GM18868 (cell line): ENCODE measurements around the gene APOL2.
"Not testable (repeated sequence)": the region's sequence is repeated elsewhere in the genome, so short reads cannot be mapped to it uniquely, and the experiment has no call there.

Experiments
- ATAC-seq: cut with Tn5 transposase; IDR thresholded peaks from one replicate; pipeline ENCODE4 v1.9.1; 2021; ENCODE audit warnings: mild to moderate bottlenecking, moderate library complexity; ENCODE audit not compliant: unreplicated experiment

The APOL2 gene

DNA sequence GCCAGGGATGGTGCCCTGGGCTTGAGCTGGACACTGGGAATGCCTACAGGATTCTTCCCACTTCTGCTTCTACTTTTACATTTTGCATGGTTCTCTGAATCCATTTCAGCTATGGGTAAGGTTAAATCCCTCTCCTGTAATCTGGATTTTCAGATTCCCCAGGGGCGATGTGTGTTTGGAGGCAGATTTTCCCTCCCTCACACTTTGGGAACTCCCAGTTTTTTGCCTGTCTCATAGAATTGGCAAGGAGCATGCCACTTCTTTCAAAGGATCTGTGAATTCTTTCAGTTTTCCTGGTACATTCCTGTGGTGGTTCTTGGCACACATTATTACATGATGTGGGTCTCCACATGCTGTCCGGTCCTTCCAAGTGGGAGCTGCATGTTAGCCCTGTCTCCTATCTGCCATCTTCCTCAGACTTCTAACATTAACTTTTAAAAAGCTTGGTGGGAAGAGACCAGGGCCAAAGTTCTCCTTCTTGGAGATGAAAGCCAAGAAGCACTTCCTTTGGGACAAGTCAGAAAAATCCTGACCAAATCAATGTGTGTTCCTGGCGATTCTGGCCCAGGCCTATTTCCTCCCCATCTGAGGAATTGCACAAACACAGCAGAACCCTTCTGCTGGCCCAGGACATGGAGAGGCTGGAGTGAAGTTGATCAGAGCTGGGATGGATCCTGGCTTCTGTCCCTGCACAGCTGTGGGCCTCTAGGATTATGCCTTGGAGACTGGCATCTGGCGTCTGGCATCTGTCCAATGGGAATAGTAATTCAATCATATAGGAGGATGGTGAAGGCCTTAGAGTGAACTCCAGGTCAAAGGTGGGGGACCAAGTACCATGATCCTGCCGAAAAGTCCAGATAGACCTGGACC lies 5.4 kb upstream of the APOL2 start:
- no peak for ATAC-seq

DNA sequence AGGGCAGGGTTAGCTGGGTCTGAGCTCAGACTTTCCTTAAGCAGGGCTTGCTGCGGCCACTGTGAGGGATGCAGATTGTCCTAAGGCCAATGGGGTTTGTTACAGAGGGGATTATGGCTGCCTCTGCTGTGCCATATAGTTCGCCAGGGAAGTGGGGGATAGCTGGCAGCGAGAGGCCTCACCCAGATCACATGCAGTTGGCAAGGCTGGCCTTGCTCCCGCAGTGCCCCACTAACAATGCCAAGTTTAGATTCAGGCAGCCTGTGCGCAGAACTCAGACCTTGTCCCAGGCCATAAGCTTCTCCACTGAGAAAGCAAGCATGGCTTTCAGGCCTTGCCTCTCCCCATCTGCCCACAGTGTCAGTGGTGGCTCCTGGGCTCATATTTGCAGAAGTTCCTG lies 4.7 kb upstream of the APOL2 start:
- no peak for ATAC-seq

DNA sequence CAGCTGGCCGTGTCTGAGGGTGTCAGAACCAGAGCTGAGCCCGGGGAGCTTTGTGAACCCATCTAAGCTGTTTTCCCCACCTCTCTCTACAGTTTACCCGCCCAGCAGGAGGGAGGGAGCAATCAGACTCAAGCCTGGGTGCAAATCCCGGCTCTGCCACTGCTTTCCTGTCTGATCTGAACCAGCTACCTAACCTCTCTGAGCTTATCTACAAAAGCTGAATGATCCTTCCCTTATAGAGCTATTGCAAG lies 252 bp downstream of the APOL2 start:
- ATAC-seq: no peak

DNA sequence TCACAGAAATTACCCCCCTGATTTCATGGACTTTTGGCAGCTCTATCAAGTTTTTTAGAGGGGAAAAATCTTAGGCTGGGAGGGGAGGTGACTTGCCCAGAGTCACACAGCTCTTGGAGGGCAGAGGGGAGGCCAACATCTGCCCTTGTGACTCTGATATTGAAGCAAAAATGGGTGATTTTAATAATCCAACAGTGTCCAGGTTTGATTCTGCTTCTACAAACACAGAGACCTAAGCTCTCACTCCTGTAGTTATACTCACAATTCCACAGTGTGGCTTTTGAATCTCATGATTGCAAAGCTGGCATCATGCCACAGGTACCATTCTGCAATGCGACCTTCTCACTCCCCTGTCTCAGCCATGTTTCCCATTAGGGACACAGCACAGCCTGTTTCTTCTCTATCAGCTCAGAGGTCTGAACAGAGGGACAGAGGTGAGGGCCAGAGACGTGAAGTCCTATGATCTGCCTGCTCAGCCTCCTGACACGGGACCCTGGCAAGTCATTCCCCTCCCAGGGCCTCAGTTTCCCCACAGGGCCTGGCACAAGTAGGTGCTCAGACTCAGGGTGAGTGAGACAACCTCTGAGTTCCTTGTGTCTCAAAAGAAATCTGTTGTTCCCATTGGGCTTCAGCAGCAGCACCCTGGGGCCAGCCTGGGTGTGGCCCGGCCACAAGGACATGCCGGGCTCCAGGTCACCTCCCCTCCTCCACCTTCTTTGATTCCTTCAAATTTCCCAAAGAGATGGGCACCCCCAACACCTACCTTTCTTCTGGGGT lies 766 bp downstream of the APOL2 start:
- ATAC-seq: no peak

DNA sequence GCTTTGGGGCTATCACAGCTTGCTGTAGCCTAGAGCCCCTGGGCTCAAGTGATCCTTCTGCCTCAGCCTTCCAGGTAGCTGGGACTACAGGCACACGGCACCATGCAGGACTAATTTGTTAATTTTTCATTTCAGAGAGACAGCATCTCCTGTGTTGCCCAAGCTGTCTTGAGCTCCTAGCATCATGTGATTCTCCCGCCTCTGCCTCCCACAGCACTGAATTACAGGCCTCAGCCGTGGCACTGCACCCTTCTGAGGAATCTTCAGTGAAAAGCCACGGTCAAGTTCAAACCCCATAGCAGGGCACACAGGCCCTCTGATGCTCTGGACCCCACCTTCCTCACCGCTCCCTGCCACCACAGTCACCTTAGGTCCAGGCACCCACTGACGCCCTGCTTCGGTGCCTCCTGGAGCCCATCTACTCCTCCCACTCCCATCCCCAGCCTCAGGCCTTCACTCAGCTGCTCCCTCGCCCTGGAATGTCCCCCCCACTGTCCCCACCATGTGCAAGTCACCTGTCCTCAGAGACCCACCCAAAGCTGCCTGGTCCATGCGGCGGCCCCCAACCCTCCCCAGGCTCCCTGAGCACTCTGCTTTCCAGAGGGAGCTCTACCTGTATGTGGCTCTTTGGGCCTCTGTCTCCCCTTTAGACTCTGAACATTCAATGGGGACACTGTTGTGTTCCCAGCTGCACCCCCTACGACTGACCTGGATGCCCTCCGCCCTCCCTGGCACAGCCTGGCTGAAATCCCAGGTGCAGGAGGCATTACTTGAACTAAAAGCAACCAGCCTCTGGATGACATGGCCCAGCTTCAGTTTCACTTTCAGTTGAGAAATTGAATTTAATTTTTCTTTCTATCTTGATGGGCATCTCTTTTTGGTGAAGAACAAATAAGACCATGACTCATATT lies 1.6 kb downstream of the APOL2 start:
- ATAC-seq: no peak

DNA sequence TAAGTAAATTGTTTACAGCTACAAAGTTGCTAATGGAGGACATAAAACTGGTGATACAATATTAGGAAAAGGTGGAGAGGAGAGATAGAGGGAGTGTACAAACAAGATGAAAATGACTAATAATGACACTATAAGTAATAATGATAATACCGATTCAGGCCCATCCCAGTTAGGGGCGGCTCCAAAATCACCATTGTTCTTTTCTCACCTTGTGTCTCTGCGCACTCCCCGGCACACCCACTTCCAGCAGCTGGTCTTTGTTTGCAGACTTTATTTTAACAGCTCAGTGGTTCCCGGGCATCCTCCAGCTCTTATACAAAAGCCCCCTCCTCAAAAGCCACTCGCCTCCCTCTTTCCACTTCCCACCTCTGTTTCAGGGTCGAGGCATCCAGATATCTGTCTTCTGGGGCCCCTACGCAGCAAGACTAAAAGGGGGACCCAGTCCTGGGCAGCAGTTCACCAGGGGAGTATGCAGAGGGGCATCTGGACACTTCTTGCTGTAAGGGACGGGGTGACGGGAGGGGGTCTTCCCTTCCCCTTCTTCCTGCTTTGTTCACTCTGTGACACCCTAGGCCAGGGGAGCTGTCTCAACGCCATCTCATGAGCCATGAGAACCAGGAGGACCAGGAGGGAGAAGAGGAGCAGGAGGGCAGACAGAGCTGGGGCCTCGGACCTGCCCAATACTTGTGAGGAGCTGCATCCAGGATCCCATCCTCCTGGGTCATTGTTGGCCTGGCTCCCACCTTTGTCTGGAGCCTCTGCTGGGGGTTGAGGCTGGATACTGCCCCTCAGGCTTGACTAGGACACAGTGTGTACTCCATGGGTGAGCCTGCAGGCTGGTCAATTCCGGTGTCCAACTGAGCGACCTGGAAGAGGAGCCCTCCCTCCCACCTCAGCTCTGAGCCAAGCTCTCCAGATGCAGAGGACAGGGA lies 2.7 kb downstream of the APOL2 start:
- no peak for ATAC-seq

DNA sequence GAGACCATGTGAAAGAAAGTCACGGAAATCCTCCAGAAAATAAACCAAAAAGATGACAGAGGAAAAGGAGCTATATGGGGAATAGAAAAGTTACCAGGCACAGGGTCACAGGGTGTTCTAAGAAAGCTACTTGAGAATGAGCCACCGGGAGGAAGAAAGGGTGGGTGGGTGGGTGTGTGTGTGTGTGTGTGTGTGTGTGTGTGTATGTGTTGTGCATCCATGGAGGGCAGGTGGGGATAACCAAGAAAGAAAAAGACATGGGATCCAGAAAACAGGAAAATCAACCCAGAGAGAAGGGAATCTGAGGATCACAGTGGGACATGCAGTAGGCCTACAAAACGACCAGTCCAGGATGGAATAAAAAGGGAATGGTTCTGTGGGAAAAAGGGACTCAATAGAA lies 3.7 kb downstream of the APOL2 start:
- no peak for ATAC-seq

DNA sequence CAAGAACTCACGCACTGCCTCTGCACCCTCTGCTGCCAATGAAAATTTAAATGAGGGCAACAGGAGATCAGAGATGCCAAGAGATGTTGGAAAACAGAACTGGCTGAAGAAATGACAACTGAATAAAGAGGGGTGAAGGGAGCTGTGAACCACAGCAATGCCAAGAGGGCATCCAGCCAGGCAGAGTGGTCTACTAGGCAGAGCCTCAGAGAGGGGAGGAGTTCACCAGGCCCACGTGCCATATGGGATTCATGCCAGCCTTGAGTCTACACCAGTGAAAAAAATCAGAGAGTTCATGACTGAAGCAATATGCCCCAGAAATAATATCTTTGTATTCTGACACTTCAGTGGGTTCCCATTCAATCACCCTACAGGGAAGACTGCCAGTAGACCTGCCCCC lies 4.4 kb downstream of the APOL2 start:
- no peak for ATAC-seq

DNA sequence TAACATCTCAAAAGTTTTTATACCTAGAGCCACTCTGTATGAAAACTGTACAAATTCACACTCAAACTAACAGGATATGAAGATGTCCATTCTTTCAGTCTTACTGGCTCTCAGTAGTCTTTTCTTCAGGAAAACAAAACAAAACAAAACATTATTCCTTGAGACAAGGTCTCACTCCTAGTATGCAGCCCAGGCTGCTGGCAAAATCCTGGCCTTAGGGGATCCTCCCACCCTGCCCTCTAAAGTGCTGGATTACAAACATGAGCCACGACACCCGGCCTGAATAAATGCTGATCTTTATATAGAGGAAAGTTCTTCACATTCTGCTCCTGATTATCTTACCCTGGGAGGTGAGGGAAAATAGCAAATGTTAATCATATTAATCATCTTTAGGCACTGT lies 5.1 kb downstream of the APOL2 start:
- no peak for ATAC-seq

DNA sequence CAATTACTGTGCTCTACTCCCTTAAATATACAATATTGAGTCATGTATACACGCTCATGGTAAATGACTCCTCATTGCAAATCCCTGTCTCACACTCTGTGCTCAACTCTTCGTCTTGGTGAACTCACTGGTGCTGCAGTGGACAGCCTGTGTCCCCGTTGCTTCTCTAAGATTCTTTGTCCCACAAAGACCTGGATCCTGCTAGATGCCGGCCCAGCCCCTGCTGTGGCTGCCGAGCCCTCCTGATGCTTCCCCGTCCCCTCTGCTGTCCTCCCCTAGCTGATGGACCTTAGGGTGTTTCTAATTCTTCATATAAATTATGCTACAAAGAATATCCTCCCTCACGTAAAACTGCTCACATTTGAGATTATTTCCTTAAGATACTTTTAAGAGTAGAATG lies 5.5 kb downstream of the APOL2 start:
- ATAC-seq: no peak

DNA sequence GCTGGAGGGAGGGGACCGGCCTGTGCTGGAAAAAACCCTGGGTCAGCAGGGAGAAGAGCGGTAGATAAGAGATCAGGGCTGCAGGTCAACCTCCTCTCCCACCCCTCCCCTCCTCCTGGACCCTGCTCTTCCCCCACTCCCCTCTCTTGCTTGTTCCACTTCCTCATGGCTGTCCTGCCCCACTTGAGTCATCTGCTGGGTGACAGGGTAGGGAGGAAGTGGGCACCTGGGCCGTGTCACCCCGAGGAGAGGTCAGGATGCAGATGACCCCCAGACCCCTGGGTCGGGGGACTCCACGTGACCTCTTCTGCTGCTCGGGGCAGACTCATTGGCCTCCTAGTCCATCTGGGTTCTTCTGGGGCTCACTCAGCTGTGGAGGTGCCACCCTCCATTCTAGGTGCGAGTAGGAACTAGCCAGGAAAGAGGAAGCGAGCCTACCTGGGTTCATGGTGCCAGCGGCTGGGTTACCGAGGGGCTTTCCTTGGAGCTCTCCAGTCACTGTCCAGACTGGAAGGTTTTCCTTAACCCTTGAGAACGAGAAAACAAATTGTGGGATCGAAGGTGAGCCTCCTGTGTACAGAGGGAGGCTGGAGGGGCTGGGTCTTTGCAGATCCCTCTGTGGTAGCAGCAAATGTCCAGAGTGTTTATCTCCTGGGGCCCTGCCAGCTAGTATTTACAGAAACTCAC lies 6.5 kb downstream of the APOL2 start:
- ATAC-seq: no peak

DNA sequence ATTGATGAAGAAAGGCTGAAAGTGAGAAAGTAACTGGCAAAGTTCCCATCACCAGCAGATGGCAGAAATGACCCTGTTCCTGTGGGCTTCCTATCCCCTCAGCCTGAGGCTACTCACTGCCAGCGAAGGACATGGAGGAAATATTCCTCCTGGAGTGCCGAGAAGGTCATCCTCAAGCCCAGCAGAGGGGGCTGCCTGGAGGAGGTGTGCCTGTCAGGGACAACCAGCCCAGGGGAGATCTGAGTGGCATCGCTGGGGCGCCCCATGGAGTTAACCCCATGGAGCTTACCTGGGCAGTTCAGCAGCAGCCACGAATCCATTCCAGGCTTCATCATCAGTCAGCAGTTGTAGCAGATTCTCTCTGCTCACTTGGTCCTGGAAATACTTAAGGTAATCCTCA lies 8.3 kb downstream of the APOL2 start:
- not testable (repeated sequence) for ATAC-seq

DNA sequence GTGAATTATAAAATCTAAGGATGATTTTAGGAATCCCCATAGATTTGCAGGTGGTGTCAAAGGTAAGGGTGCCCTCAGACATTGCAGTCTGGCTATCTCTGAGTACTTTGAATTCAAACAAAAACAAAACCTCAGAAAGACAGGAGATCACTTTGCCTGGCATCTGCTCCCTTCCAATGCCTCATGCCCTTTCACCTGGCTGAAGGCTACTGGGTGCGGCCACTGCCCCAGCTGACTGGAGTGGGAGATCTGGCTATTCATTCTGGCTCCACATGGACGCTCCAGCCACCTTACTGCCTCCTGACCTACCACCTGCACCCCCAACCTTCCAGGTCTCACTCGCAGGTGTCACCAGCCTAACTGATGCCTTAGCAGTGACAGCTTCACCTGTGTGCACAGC lies 9.7 kb downstream of the APOL2 start:
- ATAC-seq: not testable (repeated sequence)

DNA sequence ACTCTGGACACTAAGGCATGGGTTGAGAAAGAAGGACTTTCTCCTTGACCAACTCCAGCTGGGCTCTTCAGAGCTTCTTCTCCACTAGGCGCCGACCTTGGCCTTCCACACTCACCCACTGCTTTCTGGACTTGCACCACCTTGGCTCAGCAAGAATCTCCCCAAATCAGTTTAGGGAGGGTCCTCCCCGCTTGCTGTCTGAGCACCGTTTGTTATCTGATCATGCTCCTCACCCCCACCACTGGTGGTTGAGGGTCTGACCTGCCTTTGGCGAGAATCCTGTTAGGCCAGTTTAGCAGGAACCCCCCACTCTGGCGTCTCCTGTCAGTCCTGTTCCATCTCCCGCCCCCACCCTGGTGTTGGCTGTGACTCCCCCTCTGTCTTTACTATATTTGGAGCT lies 10.4 kb downstream of the APOL2 start:
- ATAC-seq: no peak

DNA sequence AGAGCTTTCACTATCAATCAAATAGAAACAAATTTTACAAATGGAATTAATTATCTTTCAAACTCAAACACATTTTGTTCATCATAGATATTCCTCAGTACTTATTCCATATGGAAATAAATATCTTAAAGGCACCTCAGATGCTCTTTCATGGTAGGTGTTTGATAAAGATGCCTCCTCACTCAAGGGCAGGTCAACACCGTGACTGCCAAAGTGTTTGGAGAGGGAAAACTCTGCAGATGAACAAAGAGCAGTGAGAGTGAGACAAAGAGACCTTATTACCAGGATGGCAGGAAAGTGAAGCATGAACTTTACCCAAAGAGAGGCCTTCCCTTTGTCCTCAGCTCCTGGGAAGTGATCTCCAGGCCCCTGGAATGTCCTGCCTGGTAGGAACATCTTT lies 11.0 kb downstream of the APOL2 start:
- not testable (repeated sequence) for ATAC-seq

DNA sequence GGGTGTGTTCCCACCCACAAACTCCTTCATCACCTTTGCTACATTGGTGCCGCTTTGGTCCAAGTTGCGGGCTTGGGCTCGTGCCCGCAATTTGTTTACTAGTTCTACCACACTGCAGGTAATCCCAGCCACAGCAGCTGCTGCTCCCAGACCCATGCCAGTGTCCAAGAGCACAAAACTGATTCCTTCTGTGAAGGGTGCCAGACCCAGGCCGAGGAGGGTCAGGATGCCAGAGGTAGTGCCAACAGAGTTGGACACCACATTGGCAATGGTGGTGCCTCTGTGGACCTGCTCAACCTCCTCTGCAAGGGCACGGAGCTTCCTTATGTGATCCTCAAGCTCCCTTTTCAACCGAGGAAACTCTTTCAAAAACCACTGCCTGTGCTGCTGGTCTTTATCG lies 11.5 kb downstream of the APOL2 start:
- ATAC-seq: no peak

DNA sequence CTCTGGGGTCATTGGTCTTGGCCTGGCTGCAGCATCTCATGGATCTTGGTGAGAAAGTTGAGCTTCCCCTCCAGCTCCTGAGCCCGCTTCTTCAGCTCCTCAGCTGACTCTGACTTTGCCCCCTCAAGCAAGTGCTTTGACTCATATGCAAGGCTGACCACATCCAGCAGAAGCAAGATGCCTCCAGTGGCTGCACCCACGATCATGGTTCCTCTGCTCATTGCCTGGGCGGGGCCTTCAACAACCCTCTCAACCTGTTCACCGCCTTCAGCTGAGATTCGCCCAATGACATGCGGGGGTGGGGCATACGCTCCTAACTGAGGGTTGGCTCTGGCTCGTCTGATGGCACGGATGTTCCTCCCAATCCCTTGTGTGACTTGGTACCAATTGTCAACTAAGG lies 11.9 kb downstream of the APOL2 start:
- no peak for ATAC-seq

DNA sequence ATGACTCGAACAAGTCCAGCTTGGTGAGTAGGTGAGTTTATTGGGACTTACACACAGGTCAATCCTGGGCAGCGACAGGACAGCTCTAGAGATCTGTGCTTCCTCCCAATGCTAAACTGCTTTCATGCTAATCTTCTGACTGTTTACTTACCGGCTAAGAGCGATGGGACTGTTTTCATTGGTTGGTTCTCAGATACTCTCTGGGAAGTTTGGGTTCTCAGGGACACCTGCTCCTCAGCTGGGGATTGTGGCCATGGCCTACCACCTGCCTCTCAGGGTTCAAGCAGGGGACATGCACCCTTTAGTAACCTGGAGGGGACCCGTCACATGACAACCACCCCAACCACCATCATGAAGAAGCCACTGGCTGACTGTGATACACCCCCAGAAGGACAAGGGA lies 13.1 kb downstream of the APOL2 start:
- ATAC-seq: no peak

DNA sequence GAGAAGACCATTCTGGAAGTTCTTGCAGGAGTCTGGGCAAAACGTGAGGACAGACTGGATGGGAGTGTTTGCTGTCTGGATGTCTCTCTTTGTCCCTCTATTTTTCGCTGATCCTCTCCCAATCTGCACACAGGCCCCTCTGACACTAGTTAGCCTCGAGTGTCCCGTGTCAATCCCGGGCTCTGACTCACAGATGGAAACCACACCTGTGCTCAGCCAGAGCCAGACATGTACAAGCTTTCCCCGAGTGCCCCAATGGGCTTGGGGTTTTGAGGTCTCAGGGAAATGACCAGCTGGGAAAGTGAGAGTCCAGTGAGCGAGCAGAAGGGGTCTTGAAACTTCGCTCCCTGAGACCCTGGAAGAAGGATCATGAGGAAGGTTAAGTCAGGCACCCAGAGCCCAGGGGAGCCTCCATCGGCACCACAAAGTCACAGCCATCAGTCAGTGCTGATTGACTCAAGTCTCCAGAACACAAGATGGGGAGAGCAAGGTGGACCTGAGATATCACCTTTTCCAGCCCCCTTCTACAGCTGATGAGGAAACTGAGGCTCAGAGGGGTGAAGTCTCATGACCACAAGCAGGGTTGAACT lies 13.9 kb downstream of the APOL2 start:
- no peak for ATAC-seq

DNA sequence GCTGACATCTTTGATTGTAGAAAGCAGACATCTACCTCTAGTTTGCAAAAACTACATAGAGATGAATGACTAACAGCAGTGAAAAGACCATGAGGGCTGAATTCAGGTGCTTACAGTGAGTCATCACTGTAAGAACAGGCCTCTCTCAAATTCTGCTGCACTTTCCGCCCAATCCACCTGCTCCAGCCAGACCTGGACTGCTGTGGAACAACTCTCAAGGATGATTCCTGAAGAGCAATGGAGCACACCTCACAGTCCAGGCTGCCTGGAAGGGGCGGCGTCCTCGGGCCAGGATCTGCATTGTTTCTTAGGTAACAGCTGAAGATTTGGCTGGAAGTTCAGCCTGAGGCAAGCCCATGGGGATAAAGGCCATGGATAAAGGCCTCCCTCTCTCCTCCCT lies 15.1 kb downstream of the APOL2 start:
- no peak for ATAC-seq
